PC-3 (cell line): Measurements from ENCODE around the gene ARL4A.

Source experiments
- EZH2 ChIP-seq: fragments of 300-600 bp; sonication (generic); IDR thresholded peaks from one replicate; pipeline ENCODE4 v1.6.1; 2017; ENCODE audit warnings: antibody characterized with exemption, mild to moderate bottlenecking, low read length; ENCODE audit not compliant: unreplicated experiment
- EZH2phosphoT487 ChIP-seq: fragments of 300-600 bp; sonication (generic); IDR thresholded peaks from 2 replicates; pipeline ENCODE4 v1.6.1; 2018; ENCODE audit warnings: mild to moderate bottlenecking, antibody characterized with exemption, low read length, borderline replicate concordance
- TF ChIP-seq, protein P1 (sequence below): fragments of 300-600 bp; sonication (generic); conservative IDR thresholded peaks from 2 replicates; pipeline ENCODE4 v1.5.1; 2017; ENCODE audit warnings: antibody characterized with exemption, low read depth, mild to moderate bottlenecking, low read length

- TF ChIP-seq, protein P1, sequence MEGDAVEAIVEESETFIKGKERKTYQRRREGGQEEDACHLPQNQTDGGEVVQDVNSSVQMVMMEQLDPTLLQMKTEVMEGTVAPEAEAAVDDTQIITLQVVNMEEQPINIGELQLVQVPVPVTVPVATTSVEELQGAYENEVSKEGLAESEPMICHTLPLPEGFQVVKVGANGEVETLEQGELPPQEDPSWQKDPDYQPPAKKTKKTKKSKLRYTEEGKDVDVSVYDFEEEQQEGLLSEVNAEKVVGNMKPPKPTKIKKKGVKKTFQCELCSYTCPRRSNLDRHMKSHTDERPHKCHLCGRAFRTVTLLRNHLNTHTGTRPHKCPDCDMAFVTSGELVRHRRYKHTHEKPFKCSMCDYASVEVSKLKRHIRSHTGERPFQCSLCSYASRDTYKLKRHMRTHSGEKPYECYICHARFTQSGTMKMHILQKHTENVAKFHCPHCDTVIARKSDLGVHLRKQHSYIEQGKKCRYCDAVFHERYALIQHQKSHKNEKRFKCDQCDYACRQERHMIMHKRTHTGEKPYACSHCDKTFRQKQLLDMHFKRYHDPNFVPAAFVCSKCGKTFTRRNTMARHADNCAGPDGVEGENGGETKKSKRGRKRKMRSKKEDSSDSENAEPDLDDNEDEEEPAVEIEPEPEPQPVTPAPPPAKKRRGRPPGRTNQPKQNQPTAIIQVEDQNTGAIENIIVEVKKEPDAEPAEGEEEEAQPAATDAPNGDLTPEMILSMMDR, result no peak
- no peak for TF ChIP-seq EZH2
- no peak for TF ChIP-seq EZH2phosphoT487
Observed at GRCh38 chr7:12643644-12644043, 43.8 kb upstream of the ARL4A start.
